ENCODE measurements around the gene FREM2.

The FREM2 gene

DNA sequence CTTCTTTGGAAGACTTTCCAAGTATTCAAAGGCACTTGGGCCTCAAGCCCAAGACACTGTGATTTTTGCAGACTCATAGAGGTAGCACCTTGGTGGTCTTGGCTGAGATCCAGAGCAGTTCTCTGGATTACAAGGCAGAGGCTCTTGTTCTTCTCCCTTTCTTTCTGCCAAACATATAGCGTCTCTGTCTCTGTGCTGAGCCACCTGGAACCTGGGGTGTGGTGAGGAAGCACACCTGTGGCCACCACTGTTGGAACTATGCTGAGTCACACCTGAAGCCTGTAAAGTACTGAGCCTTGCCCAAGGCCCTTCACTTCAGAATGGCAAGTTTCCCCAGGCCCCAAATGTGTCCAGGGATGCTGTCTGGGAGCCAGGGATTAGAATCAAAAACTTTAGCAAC is 127.5 kb downstream of the FREM2 start:
- no peak for TF ChIP-seq ZNF202 (tag by site-specific recombination; IDR thresholded peaks at IDR 0.05; ENCODE audit: borderline replicate concordance)
- TF ChIP-seq ZNF423 (tag by site-specific recombination; IDR thresholded peaks at IDR 0.05), result no peak
- no peak for TF ChIP-seq ZNF146 (tag by site-specific recombination; IDR thresholded peaks at IDR 0.05)
- no peak for TF ChIP-seq WT1 (tag by site-specific recombination; IDR thresholded peaks at IDR 0.05)
- CTCF ChIA-PET, result no interaction called here
- H3K4me1 ChIP-seq (ENCODE audit: control insufficient read depth, insufficient read depth, low read length), result no peaks in the 10 kb centered on the region
- no peaks in the 10 kb centered on the region for H3K36me3 ChIP-seq (ENCODE audit: control insufficient read depth in 2 of 2, insufficient read depth in 1 of 2, low read length in 2 of 2)
- H3K27ac ChIP-seq (ENCODE audit: extremely low read depth, low read depth, low read length), result no peak overlapping the region
- no peak overlapping the region for H3K4me3 ChIP-seq (ENCODE audit: low read depth, low read length)
- H3K9me3 ChIP-seq (ENCODE audit: control insufficient read depth, insufficient read depth, low read depth, low read length), result no peaks in the 10 kb centered on the region
- POLR2A ChIA-PET, result no interaction called here

DNA sequence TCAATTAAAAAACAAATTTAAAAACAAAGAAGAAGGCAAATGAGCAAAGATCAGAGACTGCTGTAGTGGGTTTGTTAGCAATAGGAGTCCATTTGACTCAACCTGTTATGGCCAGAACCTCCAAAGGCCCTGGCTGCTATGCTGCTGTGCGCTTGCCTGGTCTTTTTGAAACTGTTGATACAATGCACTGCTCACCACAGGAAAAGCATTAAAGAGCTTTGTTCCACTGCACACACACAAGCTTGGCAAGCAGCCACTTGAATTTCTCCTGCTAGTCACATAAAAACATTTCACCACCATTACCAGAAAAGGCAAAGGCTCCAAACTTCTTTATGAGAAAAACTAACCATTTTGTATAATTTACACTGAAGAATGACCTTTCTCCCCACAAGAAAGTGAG is 132.2 kb downstream of the FREM2 start:
- H3K9me3 ChIP-seq (ENCODE audit: control insufficient read depth, insufficient read depth, low read depth, low read length), result no peaks in the 10 kb centered on the region
- no peak for TF ChIP-seq ZBTB7A (tag by site-specific recombination; IDR thresholded peaks at IDR 0.05; ENCODE audit: low read depth)
- TF ChIP-seq FEZF1 (tag by site-specific recombination; IDR thresholded peaks at IDR 0.05), result peak; percentile 92
- no peak for TF ChIP-seq ZNF202 (tag by site-specific recombination; IDR thresholded peaks at IDR 0.05; ENCODE audit: borderline replicate concordance)
- TF ChIP-seq, protein P1, sequence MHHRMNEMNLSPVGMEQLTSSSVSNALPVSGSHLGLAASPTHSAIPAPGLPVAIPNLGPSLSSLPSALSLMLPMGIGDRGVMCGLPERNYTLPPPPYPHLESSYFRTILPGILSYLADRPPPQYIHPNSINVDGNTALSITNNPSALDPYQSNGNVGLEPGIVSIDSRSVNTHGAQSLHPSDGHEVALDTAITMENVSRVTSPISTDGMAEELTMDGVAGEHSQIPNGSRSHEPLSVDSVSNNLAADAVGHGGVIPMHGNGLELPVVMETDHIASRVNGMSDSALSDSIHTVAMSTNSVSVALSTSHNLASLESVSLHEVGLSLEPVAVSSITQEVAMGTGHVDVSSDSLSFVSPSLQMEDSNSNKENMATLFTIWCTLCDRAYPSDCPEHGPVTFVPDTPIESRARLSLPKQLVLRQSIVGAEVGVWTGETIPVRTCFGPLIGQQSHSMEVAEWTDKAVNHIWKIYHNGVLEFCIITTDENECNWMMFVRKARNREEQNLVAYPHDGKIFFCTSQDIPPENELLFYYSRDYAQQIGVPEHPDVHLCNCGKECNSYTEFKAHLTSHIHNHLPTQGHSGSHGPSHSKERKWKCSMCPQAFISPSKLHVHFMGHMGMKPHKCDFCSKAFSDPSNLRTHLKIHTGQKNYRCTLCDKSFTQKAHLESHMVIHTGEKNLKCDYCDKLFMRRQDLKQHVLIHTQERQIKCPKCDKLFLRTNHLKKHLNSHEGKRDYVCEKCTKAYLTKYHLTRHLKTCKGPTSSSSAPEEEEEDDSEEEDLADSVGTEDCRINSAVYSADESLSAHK (tag by site-specific recombination; IDR thresholded peaks at IDR 0.05), result 0 out of 2 replicates have a peak, but pooled peaks have one; percentile 39
- no peak for TF ChIP-seq GLI2 (tag by site-specific recombination; IDR thresholded peaks at IDR 0.05; ENCODE audit: borderline replicate concordance, low read depth)
- TF ChIP-seq, protein P2, sequence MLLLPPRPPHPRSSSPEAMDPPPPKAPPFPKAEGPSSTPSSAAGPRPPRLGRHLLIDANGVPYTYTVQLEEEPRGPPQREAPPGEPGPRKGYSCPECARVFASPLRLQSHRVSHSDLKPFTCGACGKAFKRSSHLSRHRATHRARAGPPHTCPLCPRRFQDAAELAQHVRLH (tag by site-specific recombination; IDR thresholded peaks at IDR 0.05), result no peak
- TF ChIP-seq, protein P3, sequence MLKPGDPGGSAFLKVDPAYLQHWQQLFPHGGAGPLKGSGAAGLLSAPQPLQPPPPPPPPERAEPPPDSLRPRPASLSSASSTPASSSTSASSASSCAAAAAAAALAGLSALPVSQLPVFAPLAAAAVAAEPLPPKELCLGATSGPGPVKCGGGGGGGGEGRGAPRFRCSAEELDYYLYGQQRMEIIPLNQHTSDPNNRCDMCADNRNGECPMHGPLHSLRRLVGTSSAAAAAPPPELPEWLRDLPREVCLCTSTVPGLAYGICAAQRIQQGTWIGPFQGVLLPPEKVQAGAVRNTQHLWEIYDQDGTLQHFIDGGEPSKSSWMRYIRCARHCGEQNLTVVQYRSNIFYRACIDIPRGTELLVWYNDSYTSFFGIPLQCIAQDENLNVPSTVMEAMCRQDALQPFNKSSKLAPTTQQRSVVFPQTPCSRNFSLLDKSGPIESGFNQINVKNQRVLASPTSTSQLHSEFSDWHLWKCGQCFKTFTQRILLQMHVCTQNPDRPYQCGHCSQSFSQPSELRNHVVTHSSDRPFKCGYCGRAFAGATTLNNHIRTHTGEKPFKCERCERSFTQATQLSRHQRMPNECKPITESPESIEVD (tag by site-specific recombination; IDR thresholded peaks at IDR 0.05), result peak; percentile 47; the same call in 1 of the 2 replicates
- TF ChIP-seq ZSCAN30 (tag by site-specific recombination; IDR thresholded peaks at IDR 0.05), result 0 out of 2 replicates have a peak, but pooled peaks have one; percentile 47
- no peak for TF ChIP-seq ZBTB21 (tag by site-specific recombination; IDR thresholded peaks at IDR 0.05)
- no peak for TF ChIP-seq GLIS2 (tag by site-specific recombination; IDR thresholded peaks at IDR 0.05)
- TF ChIP-seq, protein P4, sequence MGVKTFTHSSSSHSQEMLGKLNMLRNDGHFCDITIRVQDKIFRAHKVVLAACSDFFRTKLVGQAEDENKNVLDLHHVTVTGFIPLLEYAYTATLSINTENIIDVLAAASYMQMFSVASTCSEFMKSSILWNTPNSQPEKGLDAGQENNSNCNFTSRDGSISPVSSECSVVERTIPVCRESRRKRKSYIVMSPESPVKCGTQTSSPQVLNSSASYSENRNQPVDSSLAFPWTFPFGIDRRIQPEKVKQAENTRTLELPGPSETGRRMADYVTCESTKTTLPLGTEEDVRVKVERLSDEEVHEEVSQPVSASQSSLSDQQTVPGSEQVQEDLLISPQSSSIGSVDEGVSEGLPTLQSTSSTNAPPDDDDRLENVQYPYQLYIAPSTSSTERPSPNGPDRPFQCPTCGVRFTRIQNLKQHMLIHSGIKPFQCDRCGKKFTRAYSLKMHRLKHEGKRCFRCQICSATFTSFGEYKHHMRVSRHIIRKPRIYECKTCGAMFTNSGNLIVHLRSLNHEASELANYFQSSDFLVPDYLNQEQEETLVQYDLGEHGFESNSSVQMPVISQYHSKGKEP (tag by site-specific recombination; IDR thresholded peaks at IDR 0.05), result peak; percentile 53; the same call in 1 of the 2 replicates
- TF ChIP-seq SCRT2 (tag by site-specific recombination; IDR thresholded peaks at IDR 0.05), result 0 out of 2 replicates have a peak, but pooled peaks have one; percentile 65
- peak; percentile 30; the same call in 1 of the 2 replicates for TF ChIP-seq ZIC2 (tag by site-specific recombination; IDR thresholded peaks at IDR 0.05)
- H3K4me3 ChIP-seq (ENCODE audit: low read depth, low read length), result no peak overlapping the region
- CTCF ChIA-PET, result no interaction called here
- POLR2A ChIA-PET, result no interaction called here
- H3K4me1 ChIP-seq (ENCODE audit: control insufficient read depth, insufficient read depth, low read length), result no peaks in the 10 kb centered on the region
- H3K27ac ChIP-seq (ENCODE audit: extremely low read depth, low read depth, low read length), result no peak overlapping the region
- no peaks in the 10 kb centered on the region for H3K36me3 ChIP-seq (ENCODE audit: control insufficient read depth in 2 of 2, insufficient read depth in 1 of 2, low read length in 2 of 2)

DNA sequence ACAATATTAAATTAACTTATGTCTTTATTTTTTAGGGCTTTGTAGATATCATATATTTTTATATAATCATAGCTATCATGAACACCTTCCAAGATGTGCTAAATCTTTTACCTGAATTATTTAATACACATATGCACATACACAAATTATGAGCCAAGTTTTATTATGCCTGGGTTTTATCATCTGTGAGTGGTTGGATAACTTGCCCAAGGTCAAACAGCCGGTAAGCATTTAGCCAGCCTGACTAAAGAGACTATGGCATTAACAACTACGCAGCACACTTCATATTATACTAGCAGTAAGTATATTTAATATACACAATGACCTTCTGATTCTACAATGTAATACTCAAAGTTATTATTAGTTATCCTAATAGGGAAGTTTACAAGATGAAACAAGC is 132.7 kb downstream of the FREM2 start:
- ChIA-PET POLR2A (no interaction called here), CTCF (no interaction called here)
- H3K9me3 ChIP-seq (ENCODE audit: control insufficient read depth, insufficient read depth, low read depth, low read length), result no peaks in the 10 kb centered on the region
- H3K4me3 ChIP-seq (ENCODE audit: low read depth, low read length), result no peak overlapping the region
- H3K4me1 ChIP-seq (ENCODE audit: control insufficient read depth, insufficient read depth, low read length), result no peaks in the 10 kb centered on the region
- H3K27ac ChIP-seq (ENCODE audit: extremely low read depth, low read depth, low read length), result no peak overlapping the region
- H3K36me3 ChIP-seq (ENCODE audit: control insufficient read depth in 2 of 2, insufficient read depth in 1 of 2, low read length in 2 of 2), result no peaks in the 10 kb centered on the region
- TF ChIP-seq ZNF521 (tag by site-specific recombination; IDR thresholded peaks at IDR 0.05), result no peak
- no peak for TF ChIP-seq YY2 (tag by site-specific recombination; IDR thresholded peaks at IDR 0.05)
- TF ChIP-seq, protein P4 (tag by site-specific recombination; IDR thresholded peaks at IDR 0.05), result no peak
- TF ChIP-seq ZNF626 (tag by site-specific recombination; IDR thresholded peaks at IDR 0.05), result no peak
- no peak for TF ChIP-seq ZBTB1 (tag by site-specific recombination; IDR thresholded peaks at IDR 0.05)
- no peak for TF ChIP-seq TCF7L2 (IDR thresholded peaks at IDR 0.05; ENCODE audit: borderline replicate concordance, low read depth, low read length)
- no peak for TF ChIP-seq ZNF121 (tag by site-specific recombination; IDR thresholded peaks at IDR 0.05)
